Loucy (cell line): ENCODE measurements around the gene DBF4B.
A peak's percentile ranks its signal among the peaks of the same experiment; 100 is the strongest.

ENCODE experiments used
- H2AFZ ChIP-seq: fragments of 200-600 bp; sonication (generic); 2 replicates; pipeline ENCODE4 v1.6.0; 2016; ENCODE audit warnings: antibody characterized with exemption, mild to moderate bottlenecking, low read length, moderate library complexity
- H3F3A ChIP-seq: fragments of 200-600 bp; 2 replicates; pipeline ENCODE4 v1.6.0; 2016; ENCODE audit warnings: antibody characterized with exemption, low read depth, mild to moderate bottlenecking
- H3K27me3 ChIP-seq: fragments of 200-600 bp; sonication (generic); 2 replicates; pipeline ENCODE4 v1.6.1; 2014; ENCODE audit warnings: low read length, mild to moderate bottlenecking; ENCODE audit not compliant: insufficient read depth, poor library complexity, severe bottlenecking
- H3K36me3 ChIP-seq: fragments of 200-600 bp; sonication (generic); 2 replicates; pipeline ENCODE4 v1.6.1; 2016; ENCODE audit warnings: low read length; ENCODE audit not compliant: insufficient read depth
- H3K4me1 ChIP-seq: fragments of 200-600 bp; sonication (generic); 2 replicates; pipeline ENCODE4 v1.5.1; 2014; ENCODE audit warnings: low read length, mild to moderate bottlenecking; ENCODE audit not compliant: insufficient read depth, poor library complexity, severe bottlenecking
- H3K4me2 ChIP-seq: fragments of 200-600 bp; sonication (generic); 2 replicates; pipeline ENCODE4 v1.6.0; 2014; ENCODE audit warnings: antibody characterized with exemption, low read length, low read depth, mild to moderate bottlenecking; ENCODE audit not compliant: poor library complexity, severe bottlenecking
- H3K4me3 ChIP-seq: fragments of 200-600 bp; sonication (generic); 2 replicates; pipeline ENCODE4 v1.5.1; 2014; ENCODE audit warnings: low read length, mild to moderate bottlenecking, mixed read lengths; ENCODE audit not compliant: poor library complexity, severe bottlenecking
- H3K79me2 ChIP-seq: fragments of 200-600 bp; sonication (generic); 2 replicates; pipeline ENCODE4 v1.6.1; 2014; ENCODE audit warnings: low read length; ENCODE audit not compliant: insufficient read depth
- H3K9ac ChIP-seq: fragments of 200-600 bp; sonication (generic); 2 replicates; pipeline ENCODE4 v1.6.0; 2014; ENCODE audit warnings: mild to moderate bottlenecking, low read depth, low read length, moderate library complexity; ENCODE audit not compliant: poor library complexity, severe bottlenecking
- H3K9me2 ChIP-seq: fragments of 200-600 bp; sonication (generic); replicated peaks from 2 replicates; pipeline ENCODE4 v1.6.1; 2016; ENCODE audit warnings: low read depth, low read length, mixed read lengths
- H3K9me3 ChIP-seq: fragments of 200-600 bp; sonication (generic); 2 replicates; pipeline ENCODE4 v1.6.1; 2014; ENCODE audit warnings: mild to moderate bottlenecking, antibody characterized with exemption, low read length, low read depth; ENCODE audit not compliant: insufficient read depth
- H4K20me1 ChIP-seq: fragments of 200-600 bp; sonication (generic); 2 replicates; pipeline ENCODE4 v1.6.0; 2014; ENCODE audit warnings: antibody characterized with exemption, low read length, mild to moderate bottlenecking; ENCODE audit not compliant: insufficient read depth, poor library complexity, severe bottlenecking
- CTCF ChIP-seq: fragments of 200-600 bp; sonication (generic); conservative IDR thresholded peaks from 2 replicates; pipeline ENCODE4 v1.5.1; 2014; ENCODE audit warnings: mild to moderate bottlenecking, antibody characterized with exemption, low read length
- EZH2phosphoT487 ChIP-seq: fragments of 200-600 bp; IDR thresholded peaks from 2 replicates; pipeline ENCODE4 v1.6.1; 2018; ENCODE audit warnings: antibody characterized with exemption, mild to moderate bottlenecking, moderate library complexity, borderline replicate concordance

The DBF4B gene

GRCh38 chr17:44777394-44778348 is 69.2 kb downstream of the DBF4B start:
- Histone ChIP-seq H3K27me3 (no peaks in the 10 kb centered on the region), H3K79me2 (no peaks in the 10 kb centered on the region), H3K4me1 (peaks cover 6% of the 10 kb centered on the region), H2AFZ (no peak overlapping the region), H3F3A (no peaks in the 10 kb centered on the region), H3K36me3 (no peaks in the 10 kb centered on the region), H3K4me3 (no peak overlapping the region), H3K9me2 (no peaks in the 10 kb centered on the region), H3K9me3 (no peaks in the 10 kb centered on the region), H3K9ac (no peak overlapping the region), H4K20me1 (no peaks in the 10 kb centered on the region), H3K4me2 (no peak overlapping the region)
- no peak for TF ChIP-seq EZH2phosphoT487
- no peak for TF ChIP-seq CTCF

GRCh38 chr17:44778656-44779210 is 70.3 kb downstream of the DBF4B start:
- peak overlapping the region; percentile 84; the same call in 1 of the 2 replicates for H2AFZ ChIP-seq
- no peaks in the 10 kb centered on the region for H3K36me3 ChIP-seq
- peak overlapping the region; percentile 58 for H3K4me3 ChIP-seq
- no peaks in the 10 kb centered on the region for H3K9me3 ChIP-seq
- no peaks in the 10 kb centered on the region for H3K79me2 ChIP-seq
- H3K9ac ChIP-seq: no peak overlapping the region
- H3F3A ChIP-seq: no peaks in the 10 kb centered on the region
- H3K27me3 ChIP-seq: no peaks in the 10 kb centered on the region
- no peaks in the 10 kb centered on the region for H4K20me1 ChIP-seq
- TF ChIP-seq CTCF (no peak), EZH2phosphoT487 (no peak)
- H3K4me2 ChIP-seq: peak overlapping the region; percentile 57
- peaks cover 6% of the 10 kb centered on the region for H3K4me1 ChIP-seq
- no peaks in the 10 kb centered on the region for H3K9me2 ChIP-seq

GRCh38 chr17:44779211-44780025 is 71.0 kb downstream of the DBF4B start:
- no peaks in the 10 kb centered on the region for H3K36me3 ChIP-seq
- H3K4me1 ChIP-seq: peaks cover 6% of the 10 kb centered on the region
- no peaks in the 10 kb centered on the region for H3K9me3 ChIP-seq
- H3K4me2 ChIP-seq: peak overlapping the region; percentile 57
- H3F3A ChIP-seq: no peaks in the 10 kb centered on the region
- H3K9ac ChIP-seq: no peak overlapping the region
- no peaks in the 10 kb centered on the region for H3K27me3 ChIP-seq
- H3K4me3 ChIP-seq: peak overlapping the region; percentile 58
- no peak for TF ChIP-seq EZH2phosphoT487
- peak; percentile 95 for TF ChIP-seq CTCF
- no peaks in the 10 kb centered on the region for H3K9me2 ChIP-seq
- H3K79me2 ChIP-seq: no peaks in the 10 kb centered on the region
- H2AFZ ChIP-seq: peak overlapping the region; percentile 84
- no peaks in the 10 kb centered on the region for H4K20me1 ChIP-seq
